Astrocyte (in vitro differentiated cells and primary cell): ENCODE data around the gene ERVW-1. TPM values are rescaled to one million over a fixed set of nuclear protein-coding genes. Genes with fewer than 3 reads are reported as not detected.
"Not testable (repeated sequence)": the region's sequence is repeated elsewhere in the genome, so short reads cannot be mapped to it uniquely, and the experiment has no call there.

Experiments
- DNase-seq: peaks from one replicate; pipeline ENCODE4 v3.0.0-alpha.2; 2010; ENCODE audit warnings: low read depth
- FAIRE-seq: peaks from 2 replicates; lab custom pipeline; 2011; peaks lifted over from hg19 to GRCh38; lab: Jason Lieb, UNC
- H2AFZ ChIP-seq: 2 replicates; pipeline ENCODE4 v1.6.0; 2012; ENCODE audit warnings: low read depth, low read length, inconsistent platforms
- H3K27ac ChIP-seq: 2 replicates; pipeline ENCODE4 v1.5.1; 2011; ENCODE audit warnings: low read depth, low read length, inconsistent platforms
- H3K27me3 ChIP-seq: 2 replicates; pipeline ENCODE4 v1.6.0; 2011; ENCODE audit warnings: low read length, inconsistent platforms; ENCODE audit not compliant: insufficient read depth
- H3K36me3 ChIP-seq: 2 replicates; pipeline ENCODE4 v1.5.1; 2011; ENCODE audit warnings: low read length, inconsistent platforms; ENCODE audit not compliant: insufficient read depth
- H3K4me1 ChIP-seq: 2 replicates; pipeline ENCODE4 v1.5.1; 2011; ENCODE audit warnings: low read length, inconsistent platforms; ENCODE audit not compliant: insufficient read depth
- H3K4me2 ChIP-seq: 2 replicates; pipeline ENCODE4 v1.6.0; 2012; ENCODE audit warnings: low read length, inconsistent platforms
- H3K4me3 ChIP-seq: 2 replicates; pipeline ENCODE4 v1.5.1; 2011; ENCODE audit warnings: low read depth, mild to moderate bottlenecking, low read length, inconsistent platforms; ENCODE audit not compliant: insufficient read depth
- H3K79me2 ChIP-seq: 2 replicates; pipeline ENCODE4 v1.6.0; 2012; ENCODE audit warnings: mild to moderate bottlenecking, low read length, inconsistent platforms; ENCODE audit not compliant: insufficient read depth
- H3K9ac ChIP-seq: 2 replicates; pipeline ENCODE4 v1.6.0; 2012; ENCODE audit warnings: mild to moderate bottlenecking, low read length, inconsistent platforms
- H3K9me3 ChIP-seq: 2 replicates; pipeline ENCODE4 v1.5.1; 2012; ENCODE audit warnings: low read depth, mild to moderate bottlenecking, low read length, inconsistent platforms; ENCODE audit not compliant: insufficient read depth
- H4K20me1 ChIP-seq: 2 replicates; pipeline ENCODE4 v1.6.0; 2012; ENCODE audit warnings: low read length, inconsistent platforms; ENCODE audit not compliant: insufficient read depth
- H3K27ac Mint-ChIP-seq: one replicate; pipeline ENCODE4 v1.8.0; 2021; ENCODE audit warnings: mild to moderate bottlenecking, mixed read lengths; ENCODE audit not compliant: unreplicated experiment
- H3K27me3 Mint-ChIP-seq: one replicate; pipeline ENCODE4 v1.8.0; 2021; ENCODE audit warnings: low read depth, mixed read lengths; ENCODE audit not compliant: unreplicated experiment
- H3K36me3 Mint-ChIP-seq: one replicate; pipeline ENCODE4 v1.8.0; 2021; ENCODE audit warnings: low read depth, mixed read lengths; ENCODE audit not compliant: unreplicated experiment
- H3K4me1 Mint-ChIP-seq: one replicate; pipeline ENCODE4 v1.8.0; 2021; ENCODE audit warnings: low read depth, mixed read lengths; ENCODE audit not compliant: unreplicated experiment
- H3K4me3 Mint-ChIP-seq: one replicate; pipeline ENCODE4 v1.8.0; 2021; ENCODE audit warnings: mild to moderate bottlenecking, moderate library complexity, mixed read lengths; ENCODE audit not compliant: unreplicated experiment
- H3K9me3 Mint-ChIP-seq: one replicate; pipeline ENCODE4 v1.8.0; 2021; ENCODE audit warnings: mild to moderate bottlenecking, mixed read lengths; ENCODE audit not compliant: unreplicated experiment
- EZH2 ChIP-seq: IDR thresholded peaks from 2 replicates; pipeline ENCODE4 v1.6.1; 2012; ENCODE audit warnings: mild to moderate bottlenecking, low read length, inconsistent platforms; ENCODE audit not compliant: insufficient read depth
- total RNA-seq: library from RNA; stranded (reverse); gene quantifications from 2 replicates; pipeline ENCODE4 v1.2.1, GENCODE V29; 2021
- TF ChIP-seq, protein P1 (sequence below): IDR thresholded peaks from 2 replicates; pipeline ENCODE4 v1.5.1; 2011; ENCODE audit warnings: low read depth, mild to moderate bottlenecking, inconsistent platforms, low read length, moderate library complexity; ENCODE audit not compliant: insufficient read depth

ERVW-1 gene
- total RNA-seq, 1 donor from 2014 or later = not detected

DNA sequence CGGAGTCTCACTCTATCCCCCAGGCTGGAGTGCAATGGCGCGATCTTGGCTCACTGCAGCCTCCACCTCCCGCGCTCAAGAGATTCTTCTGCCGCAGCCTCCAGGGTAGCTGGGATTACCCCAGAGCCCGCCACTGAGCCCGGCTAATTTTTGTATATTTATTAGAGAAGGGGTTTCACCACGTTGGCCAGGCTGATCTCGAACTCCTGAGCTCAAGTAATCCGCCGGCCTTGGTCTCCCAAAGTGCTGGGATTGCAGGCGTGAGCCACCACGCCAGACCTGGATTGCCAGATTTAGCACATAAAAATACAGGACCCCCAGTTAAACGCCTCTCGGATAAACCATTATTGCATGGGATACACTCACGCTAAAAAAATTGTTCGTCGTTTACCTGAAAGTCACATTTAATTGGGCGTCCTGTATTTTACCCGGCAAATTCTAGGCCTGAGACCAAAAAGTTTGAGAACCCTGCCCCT is 30.8 kb downstream of the ERVW-1 start:
- Mint-ChIP-seq H3K4me1 (no peaks in the 10 kb centered on the region), H3K27me3 (no peaks in the 10 kb centered on the region), H3K27ac (no peak overlapping the region), H3K36me3 (peaks cover 5% of the 10 kb centered on the region), H3K9me3 (peaks cover 4% of the 10 kb centered on the region), H3K4me3 (peak overlapping the region; percentile 84)
- peaks cover 37% of the 10 kb centered on the region for H3K79me2 ChIP-seq
- no peaks in the 10 kb centered on the region for H3K9me3 ChIP-seq
- H3K4me3 ChIP-seq = peak overlapping the region; percentile 72
- TF ChIP-seq, protein P1, sequence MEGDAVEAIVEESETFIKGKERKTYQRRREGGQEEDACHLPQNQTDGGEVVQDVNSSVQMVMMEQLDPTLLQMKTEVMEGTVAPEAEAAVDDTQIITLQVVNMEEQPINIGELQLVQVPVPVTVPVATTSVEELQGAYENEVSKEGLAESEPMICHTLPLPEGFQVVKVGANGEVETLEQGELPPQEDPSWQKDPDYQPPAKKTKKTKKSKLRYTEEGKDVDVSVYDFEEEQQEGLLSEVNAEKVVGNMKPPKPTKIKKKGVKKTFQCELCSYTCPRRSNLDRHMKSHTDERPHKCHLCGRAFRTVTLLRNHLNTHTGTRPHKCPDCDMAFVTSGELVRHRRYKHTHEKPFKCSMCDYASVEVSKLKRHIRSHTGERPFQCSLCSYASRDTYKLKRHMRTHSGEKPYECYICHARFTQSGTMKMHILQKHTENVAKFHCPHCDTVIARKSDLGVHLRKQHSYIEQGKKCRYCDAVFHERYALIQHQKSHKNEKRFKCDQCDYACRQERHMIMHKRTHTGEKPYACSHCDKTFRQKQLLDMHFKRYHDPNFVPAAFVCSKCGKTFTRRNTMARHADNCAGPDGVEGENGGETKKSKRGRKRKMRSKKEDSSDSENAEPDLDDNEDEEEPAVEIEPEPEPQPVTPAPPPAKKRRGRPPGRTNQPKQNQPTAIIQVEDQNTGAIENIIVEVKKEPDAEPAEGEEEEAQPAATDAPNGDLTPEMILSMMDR = no peak
- TF ChIP-seq EZH2 = no peak
- H3K4me1 ChIP-seq = no peaks in the 10 kb centered on the region
- DNase-seq (no peak), FAIRE-seq (peak; percentile 13)
- no peaks in the 10 kb centered on the region for H3K27me3 ChIP-seq
- H3K9ac ChIP-seq = peak overlapping the region; percentile 98
- peaks cover 12% of the 10 kb centered on the region for H4K20me1 ChIP-seq
- peak overlapping the region; percentile 97 for H2AFZ ChIP-seq
- peaks cover 20% of the 10 kb centered on the region for H3K36me3 ChIP-seq
- peak overlapping the region; percentile 87 for H3K4me2 ChIP-seq
- no peak overlapping the region for H3K27ac ChIP-seq

DNA sequence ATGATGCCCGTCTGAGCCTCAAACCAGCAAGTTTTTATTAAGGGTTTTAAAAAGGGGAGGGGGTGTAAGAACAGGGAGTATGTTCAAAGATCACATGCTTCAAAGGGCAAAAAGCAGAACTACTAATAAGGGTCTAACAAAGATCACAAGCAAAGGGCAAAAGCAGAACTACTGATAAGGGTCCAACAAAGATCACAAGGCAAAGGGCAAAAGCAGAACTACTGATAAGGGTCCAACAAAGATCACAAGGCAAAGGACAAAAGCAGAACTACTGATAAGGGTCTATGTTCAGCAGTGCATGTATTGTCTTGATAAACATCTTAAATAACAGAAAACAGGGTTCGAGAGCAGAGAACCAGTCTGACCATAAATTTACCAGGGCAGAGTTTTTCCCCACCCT is 35.0 kb downstream of the ERVW-1 start:
- not testable (repeated sequence) for H3K27ac Mint-ChIP-seq, H3K27me3 Mint-ChIP-seq, H3K9me3 ChIP-seq, H4K20me1 ChIP-seq, H3K9me3 Mint-ChIP-seq, H3K4me1 Mint-ChIP-seq, H3K27me3 ChIP-seq, H3K79me2 ChIP-seq, H3K4me2 ChIP-seq, H3K36me3 ChIP-seq, H3K4me3 ChIP-seq, H3K4me1 ChIP-seq, DNase-seq, H2AFZ ChIP-seq, H3K9ac ChIP-seq, H3K4me3 Mint-ChIP-seq, H3K36me3 Mint-ChIP-seq, H3K27ac ChIP-seq, FAIRE-seq

DNA sequence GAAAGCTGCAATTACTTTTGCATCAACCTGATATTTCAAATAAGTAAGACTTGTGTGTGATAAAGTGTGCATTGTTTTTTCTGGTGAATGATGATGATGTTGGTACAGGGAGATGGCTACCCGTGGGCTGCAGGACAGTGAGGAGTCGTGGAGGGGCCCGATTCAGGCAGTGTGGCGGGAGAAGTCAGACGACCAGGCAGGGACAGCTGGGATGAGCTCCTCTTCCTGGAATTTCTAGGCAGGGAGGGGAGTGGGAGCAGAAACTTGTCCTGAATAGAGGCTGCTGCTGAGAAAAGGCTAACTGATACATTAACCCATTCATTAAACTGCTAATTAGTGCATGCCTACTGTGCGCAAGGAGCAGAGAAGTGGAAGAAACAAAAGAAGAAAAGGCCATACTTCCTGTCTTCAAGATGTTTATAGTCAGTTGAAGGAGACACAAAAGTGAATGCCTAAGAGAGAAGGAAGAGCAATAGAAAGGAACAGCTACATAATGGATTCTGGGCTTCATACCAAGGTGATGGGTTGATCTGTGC is 39.7 kb downstream of the ERVW-1 start:
- DNase-seq (no peak), FAIRE-seq (no peak)
- H3K79me2 ChIP-seq = no peaks in the 10 kb centered on the region
- H3K4me1 ChIP-seq = no peaks in the 10 kb centered on the region
- H3K27ac ChIP-seq = no peak overlapping the region
- H3K4me2 ChIP-seq = no peak overlapping the region
- H3K27me3 ChIP-seq = peaks cover 9% of the 10 kb centered on the region
- Mint-ChIP-seq H3K27ac (peak overlapping the region; percentile 38), H3K4me3 (no peak overlapping the region), H3K4me1 (peaks cover 2% of the 10 kb centered on the region), H3K36me3 (no peaks in the 10 kb centered on the region), H3K27me3 (no peaks in the 10 kb centered on the region), H3K9me3 (peaks cover 4% of the 10 kb centered on the region)
- no peak overlapping the region for H3K4me3 ChIP-seq
- H3K9me3 ChIP-seq = no peaks in the 10 kb centered on the region
- TF ChIP-seq EZH2 = no peak
- TF ChIP-seq, protein P1 = no peak
- no peaks in the 10 kb centered on the region for H4K20me1 ChIP-seq
- no peak overlapping the region for H3K9ac ChIP-seq
- no peak overlapping the region for H2AFZ ChIP-seq
- H3K36me3 ChIP-seq = no peaks in the 10 kb centered on the region
